Head of caudate nucleus (tissue), 42 donors: ENCODE data around the gene TSBP1.
"Not testable (repeated sequence)": the region's sequence is repeated elsewhere in the genome, so short reads cannot be mapped to it uniquely, and the experiment has no call there.

Experiments
- DNase-seq, 42 donors: peaks; one replicate each; pipeline versions ENCODE4 v3.0.0 to v3.0.0-alpha.2; 2020 to 2021; ENCODE audit warnings: mixed read lengths in 7 of 42
- intact Hi-C: fragments of 100-400 bp; cut with DNase I; formaldehyde crosslinking; loops from one replicate; pipeline ENCODE4 v1.15.0; 2022

The TSBP1 gene

DNA sequence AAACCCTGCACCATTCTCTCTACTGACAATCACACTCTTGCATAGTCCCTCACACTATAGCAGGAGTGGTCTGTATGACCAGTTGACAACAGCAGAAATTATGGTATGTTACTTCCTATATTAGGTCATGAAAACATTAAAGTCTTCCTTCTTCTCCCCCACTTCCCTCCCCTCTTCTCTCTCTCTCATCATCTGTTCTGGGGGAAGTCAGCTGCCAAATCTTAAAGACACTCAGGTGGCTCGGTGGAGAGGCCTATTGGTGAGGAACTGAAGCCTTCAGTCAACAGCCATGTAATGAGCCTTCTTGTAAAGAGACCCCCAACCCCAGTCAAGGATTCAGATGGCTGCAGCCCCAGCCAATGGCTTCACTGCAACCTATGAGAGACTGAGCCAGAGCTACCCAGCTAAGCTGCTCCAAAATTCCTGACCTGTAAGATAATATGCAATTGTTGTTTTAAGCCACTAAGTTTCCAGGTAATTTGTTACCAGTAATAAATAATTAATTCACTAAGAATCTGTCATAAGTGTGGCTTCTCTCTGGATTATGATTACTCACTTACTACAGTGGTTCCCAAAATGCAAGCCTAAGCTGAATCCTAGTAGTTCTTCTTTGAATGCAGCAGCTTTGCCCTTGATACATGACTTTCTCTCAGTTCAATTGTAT, 11.2 kb upstream of the TSBP1 start:
- intact Hi-C loops, result no loop called here
- DNase-seq, result no peak

DNA sequence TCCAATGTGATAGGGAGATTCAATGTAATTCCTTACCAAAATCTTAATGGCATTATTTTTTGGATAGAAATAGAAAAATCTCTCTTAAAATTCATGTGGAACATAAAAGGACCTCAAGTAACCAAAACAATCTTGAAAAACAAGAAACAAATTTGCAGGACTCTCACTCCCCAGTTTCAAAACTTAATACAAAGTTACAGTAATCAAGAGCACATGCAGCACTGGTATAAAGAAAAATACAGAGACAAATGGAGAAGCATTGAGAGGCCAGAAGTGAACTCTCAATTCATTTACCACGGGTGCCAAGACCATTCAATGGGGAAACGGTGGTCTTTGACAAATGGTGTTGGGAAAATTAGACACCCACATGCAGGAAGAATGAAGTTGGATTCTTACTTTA, 7.8 kb upstream of the TSBP1 start:
- no peak for DNase-seq
- intact Hi-C loops, result no loop called here

DNA sequence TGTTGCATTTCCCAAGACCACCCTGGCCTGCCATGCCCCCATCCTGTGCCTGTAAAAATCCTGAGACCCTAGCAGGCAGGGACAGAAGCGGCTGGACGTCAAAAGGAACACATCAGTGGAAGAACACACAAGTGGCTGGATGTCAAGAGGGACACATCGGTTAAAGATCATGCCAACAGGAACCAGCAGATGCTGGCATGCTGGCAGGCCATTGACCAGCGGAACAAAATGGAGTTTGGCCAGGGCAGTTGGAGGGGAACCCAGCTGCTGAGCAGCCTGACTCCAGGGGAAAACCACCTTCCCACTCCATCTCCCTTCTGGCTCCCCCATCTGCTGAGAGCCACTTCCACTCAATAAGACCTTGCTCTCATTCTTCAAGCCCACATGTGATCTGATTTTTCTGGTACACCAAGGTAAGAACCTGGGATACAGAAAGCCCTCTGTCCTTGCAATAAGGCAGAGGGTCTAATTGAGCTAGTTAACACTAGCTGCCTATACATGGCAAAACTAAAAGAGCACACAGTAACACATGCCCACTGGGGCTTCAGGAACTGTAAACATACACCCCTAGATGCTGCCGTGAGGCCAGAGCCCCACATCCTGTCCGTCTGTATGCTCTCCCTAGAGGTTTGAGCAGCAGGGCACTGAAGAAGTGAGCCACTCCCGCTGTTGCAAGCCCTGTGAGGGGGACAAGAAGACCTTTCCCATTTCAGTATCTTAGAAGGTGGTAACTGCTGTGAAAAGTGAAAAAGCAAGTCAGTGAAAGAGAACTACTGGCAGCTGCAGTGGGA, 4.2 kb upstream of the TSBP1 start:
- intact Hi-C loops, result no loop called here
- no peak for DNase-seq

DNA sequence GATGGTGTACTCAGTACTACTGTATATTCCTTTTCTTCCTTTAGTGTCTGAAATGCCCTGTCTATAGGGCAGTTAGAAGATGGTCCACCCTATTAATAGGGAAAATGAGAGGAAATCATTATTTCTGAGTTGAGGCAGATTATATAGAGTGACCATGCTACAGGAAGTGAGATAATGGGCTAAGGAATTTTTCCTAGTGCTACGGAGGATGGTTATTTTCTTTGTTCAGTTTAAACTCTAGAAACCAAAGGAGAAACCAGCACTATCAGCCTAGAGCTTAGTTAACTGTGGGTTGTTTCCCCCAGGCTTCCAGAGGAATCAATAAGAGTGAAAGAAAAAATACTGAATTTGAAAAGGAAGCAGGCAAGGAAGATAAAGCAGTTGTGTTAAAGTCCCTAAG, 474 bp downstream of the TSBP1 start:
- DNase-seq, result no peak
- intact Hi-C loops, result no loop called here

DNA sequence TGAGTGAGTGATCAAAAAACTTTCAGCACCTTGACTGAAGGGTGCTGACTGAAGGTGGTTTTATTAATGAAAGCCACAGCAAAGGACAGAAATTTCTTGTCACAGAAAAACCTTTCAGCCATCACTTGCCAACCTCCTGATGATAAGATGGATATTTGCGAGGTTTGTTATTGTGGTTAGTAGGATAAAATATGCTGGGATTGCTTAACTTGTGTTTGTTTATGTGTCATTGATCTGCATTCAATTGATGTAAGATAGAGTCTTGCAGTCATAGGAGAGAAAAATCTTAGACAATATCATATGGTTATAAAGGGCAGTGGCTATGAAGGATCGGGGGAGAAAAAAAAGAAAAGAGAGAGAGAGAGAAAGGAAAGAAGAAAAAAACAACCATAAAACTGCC, 1.2 kb downstream of the TSBP1 start:
- DNase-seq, result no peak
- intact Hi-C loops, result no loop called here

DNA sequence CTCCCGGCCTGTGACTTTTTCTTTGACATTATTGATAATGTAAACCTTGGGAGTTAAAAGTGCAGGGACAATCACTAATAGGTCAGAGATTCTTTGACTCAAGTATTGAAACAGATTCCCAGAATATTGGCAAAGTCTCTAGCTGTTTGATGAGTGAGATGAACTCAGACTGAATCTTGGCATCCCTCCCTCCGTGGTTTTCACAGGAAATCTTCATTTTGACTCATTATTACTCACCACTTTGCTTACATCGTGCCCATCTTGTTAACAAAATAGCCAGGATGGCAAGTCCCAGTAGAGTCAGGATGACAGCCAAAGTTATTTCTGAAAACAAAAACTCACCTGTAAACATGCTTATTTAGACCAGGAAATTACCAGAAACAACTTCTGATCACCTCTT, 2.0 kb downstream of the TSBP1 start:
- intact Hi-C loops, result no loop called here
- DNase-seq, result no peak

DNA sequence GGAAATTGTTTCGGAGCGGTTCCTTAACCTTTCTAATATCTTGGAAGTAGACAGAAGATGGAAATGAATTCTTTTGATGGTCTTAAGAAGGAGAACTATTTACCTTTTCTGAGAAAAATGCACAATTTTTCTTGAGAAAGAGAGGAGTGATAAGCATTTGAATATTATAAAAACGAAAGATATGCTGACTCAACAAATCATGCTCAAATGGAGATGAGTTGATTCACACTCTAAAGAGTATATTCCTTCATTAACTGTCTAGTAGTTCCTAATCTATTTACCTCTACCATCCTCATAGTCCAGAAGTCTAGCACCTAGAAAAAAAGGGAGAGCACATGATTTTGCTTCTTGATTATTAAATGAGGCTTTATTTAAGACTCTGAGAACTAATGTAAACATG, 4.1 kb downstream of the TSBP1 start:
- DNase-seq, result no peak
- intact Hi-C loops, result no loop called here

DNA sequence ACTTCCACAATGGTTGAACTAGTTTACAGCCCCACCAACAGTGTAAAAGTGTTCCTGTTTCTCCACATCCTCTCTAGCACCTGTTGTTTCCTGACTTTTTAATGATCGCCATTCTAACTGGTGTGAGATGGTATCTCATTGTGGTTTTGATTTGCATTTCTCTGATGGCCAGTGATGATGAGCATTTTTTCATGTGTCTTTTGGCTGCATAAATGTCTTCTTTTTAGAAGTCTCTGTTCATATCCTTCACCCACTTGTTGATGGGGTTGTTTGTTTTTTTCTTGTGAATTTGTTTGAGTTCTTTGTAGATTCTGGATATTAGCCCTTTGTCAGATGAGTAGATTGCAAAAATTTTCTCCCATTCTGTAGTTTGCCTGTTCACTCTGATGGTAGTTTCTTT, 12.5 kb downstream of the TSBP1 start:
- intact Hi-C loops, DNase-seq: not testable (repeated sequence)

DNA sequence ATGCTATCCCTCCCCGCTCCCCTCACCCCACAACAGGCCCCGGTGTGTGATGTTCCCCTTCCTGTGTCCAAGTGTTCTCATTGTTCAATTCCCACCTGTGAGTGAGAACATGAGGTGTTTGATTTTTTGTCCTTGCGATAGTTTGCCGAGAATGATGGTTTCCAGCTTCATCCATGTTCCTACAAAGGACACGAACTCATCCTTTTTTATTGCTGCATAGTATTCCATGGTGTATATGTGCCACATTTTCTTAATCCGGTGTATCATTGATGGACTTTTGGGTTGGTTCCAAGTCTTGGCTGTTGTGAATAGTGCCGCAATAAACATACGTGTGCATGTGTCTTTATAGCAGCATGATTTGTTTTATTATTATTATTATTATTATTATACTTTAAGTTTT, 13.2 kb downstream of the TSBP1 start:
- DNase-seq, intact Hi-C loops: not testable (repeated sequence)

DNA sequence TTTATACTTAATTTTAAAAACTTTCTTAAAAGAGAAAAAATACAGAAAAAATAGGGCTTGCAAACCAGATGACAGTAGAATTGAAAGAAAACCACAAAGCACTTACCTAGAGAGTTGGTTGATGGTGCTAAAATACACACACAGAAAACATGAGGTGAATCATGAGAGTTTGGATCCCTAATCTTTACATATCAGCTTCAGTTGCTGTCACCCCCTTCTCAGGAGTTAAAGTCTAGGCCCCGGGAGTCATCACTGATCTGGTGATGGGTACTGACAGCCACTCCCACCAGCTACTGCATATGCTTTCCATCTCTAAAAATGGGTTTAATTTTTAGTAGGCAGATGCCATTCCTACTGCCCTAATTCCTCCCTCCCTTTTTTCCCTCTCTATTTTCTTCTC, 16.7 kb downstream of the TSBP1 start:
- no peak for DNase-seq
- intact Hi-C loops, result no loop called here

DNA sequence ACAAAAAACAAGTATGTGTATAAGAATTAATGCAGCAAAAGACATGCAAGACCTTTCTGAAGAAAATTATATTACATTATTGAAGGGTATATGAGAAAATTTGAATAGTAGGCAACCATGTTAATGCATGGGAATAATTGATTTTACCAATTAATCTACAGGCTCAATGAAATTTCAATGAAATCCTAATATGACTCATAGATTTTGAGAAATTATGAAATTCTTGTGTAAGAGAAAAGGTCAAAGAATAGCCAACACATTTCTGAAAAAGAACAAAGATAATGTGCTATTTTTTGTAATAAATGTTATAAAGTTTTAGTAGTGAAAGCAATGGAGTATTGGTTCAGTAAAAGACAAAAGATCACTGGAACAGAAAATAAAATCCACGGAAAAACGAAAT, 18.4 kb downstream of the TSBP1 start:
- DNase-seq, result no peak
- intact Hi-C loops, result no loop called here

DNA sequence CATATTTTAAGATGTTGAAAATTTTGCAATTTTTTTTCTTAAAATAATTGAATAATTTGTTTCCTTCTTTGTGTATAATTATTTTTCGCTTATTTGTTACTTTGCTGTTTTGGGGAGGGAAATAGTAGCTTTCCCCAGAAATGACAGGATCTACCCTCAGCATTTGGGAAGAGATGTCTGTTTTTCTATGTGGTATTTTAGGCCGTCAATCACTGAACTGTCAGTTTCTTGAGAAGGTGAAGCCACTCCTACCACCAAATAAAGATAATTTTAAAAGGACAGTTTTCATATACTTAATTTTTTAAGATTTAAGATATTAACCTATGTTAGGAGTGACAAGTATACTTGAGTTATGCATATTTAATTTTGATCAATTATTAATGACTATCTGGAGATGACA, 31.5 kb downstream of the TSBP1 start:
- intact Hi-C loops, result no loop called here
- DNase-seq, result no peak

DNA sequence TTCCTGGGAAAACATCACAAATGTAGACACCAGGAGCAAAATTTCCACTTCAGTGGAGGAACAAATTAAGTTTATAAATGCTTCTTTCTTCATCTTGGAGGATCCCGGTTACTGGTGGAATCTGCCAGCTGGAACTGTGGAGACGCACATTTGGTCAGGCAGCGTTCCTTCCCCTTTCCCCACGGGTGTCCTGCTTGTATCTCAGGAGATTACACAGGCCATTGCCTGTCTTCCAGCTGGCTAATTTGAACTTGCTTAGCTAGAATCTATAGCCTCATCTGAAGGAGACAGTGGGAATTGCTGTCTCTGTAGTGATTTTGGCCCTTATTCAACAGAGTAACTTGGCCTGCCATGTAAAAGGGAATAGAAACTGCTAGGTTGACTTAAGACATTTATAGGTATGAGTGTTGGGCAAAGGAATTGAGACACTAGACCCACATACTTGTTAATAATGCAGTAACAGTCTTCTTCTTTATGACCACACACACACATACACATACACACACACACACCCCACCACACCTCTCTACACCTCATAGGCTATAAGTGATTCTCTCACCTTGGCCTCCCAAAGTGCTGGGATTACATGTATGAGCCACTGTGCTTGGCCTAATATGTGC, 34.4 kb downstream of the TSBP1 start:
- DNase-seq, result no peak
- intact Hi-C loops, result no loop called here

DNA sequence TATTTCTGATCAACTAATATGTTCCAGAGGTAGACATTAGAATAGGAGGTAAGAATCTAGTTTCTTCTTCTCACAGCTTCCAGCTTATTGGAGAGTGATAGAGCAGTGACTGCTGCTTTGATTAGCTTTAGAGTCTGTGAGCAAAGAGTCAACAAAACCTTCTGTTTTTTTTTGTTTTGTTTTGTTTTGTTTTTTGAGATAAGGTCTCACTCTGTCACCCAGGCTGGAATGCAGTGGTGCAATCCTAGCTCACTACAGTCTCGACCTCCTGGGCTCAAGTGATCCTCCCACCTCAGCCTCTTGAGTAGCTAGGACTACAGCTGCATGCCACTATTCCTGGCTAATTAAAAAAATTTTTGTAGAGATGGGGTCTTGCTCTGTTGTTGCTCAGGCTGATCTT, 39.3 kb downstream of the TSBP1 start:
- intact Hi-C loops, result no loop called here
- DNase-seq, result no peak

DNA sequence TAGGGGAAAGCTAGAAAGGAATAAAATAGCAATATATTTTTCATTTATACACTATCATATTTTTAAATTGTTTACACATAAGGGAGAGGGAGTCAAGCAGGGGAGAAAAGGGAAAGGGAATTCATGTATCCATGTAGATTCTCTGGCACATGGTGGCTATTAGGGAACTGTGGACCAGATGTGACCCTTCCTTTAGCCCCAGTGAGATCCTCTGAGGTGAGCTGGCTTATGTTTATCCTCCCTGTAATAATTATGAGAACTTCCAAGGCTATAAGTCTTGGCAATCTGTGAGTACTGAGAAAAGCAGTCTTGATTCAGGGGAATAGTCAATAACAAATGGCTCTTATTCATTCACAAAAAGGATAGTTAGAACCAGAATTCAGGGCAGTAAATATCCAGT, 42.6 kb downstream of the TSBP1 start:
- no peak for DNase-seq

DNA sequence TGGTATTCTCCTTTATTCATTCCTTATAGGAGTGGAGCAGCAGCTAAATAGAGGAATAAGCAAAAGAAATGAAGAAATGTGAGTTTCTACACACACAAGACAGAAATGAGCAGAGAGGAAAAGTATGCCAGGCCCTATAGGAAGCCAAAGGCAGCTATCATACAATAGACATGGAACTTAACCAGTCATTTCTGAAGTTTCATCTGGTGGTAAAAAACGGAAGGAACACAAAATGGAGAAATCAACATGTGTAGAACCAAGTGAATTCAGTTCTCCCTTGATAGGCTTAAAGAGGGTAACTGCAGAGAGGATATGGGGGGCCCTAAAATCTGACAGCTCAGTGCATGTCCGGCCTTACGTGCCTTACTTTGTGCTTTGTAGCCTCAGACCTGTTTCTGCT, 44.6 kb downstream of the TSBP1 start:
- no peak for DNase-seq
- intact Hi-C loops, result no loop called here

More for the DNA sequence above, 42.6 kb downstream of the TSBP1 start:
- intact Hi-C loops, result no loop called here

DNA sequence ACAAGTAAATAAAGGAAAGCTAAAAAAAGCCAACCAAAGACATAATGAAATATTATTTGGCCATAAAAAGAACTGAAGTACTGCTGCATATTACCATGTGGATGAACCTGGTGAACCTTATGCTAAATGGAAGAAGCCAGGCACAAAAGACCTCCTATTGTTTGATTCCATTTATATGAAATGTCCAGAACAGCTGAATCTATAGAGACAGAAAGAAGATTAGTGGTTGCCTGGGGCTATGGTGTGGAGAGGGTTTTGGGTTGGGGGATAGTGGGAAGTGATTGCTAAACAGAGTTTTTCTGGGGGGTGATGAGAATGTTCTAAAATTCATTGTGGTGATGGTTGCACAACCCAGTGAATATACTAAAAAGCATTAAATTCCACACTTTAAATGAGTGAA, 53.2 kb downstream of the TSBP1 start:
- intact Hi-C loops, result no loop called here
- no peak for DNase-seq

DNA sequence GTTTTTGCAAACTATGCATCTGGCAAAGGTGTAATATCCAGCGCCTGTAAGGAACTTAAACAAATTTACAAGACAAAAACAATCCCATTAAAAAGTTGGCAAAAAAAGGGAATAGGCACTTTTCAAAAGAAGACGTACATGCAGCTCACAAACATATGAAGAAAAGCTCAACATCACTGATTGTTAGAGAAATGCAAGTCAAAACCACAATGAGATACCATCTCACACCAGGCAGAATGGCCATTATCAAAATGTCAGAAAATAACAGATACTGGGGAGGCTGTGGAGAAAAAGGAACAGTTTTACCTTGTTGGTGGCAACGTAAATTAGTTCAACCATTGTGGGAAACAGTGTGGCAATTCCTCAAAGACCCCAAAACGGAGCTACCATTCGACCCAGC, 54.2 kb downstream of the TSBP1 start:
- DNase-seq, result no peak
- intact Hi-C loops, result no loop called here

DNA sequence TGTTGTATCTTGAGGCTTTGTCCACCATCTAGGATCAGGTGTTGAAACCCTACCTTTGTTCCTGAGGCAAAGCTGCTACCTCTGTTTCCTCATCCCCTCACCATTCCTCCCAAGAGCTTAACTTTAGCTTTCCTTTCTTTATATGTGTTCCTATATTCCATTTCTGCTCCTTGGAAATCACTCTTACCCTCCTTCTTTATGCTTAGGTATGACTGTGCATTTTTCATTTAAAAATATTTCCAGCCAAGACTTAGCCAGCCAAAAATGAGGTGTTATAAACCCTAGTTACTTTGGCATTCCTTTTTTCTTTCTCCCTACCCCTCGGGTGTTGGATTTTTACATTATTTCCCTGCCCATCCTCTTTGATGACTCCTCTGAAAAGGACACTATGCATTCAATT, 57.7 kb downstream of the TSBP1 start:
- no peak for DNase-seq

DNA sequence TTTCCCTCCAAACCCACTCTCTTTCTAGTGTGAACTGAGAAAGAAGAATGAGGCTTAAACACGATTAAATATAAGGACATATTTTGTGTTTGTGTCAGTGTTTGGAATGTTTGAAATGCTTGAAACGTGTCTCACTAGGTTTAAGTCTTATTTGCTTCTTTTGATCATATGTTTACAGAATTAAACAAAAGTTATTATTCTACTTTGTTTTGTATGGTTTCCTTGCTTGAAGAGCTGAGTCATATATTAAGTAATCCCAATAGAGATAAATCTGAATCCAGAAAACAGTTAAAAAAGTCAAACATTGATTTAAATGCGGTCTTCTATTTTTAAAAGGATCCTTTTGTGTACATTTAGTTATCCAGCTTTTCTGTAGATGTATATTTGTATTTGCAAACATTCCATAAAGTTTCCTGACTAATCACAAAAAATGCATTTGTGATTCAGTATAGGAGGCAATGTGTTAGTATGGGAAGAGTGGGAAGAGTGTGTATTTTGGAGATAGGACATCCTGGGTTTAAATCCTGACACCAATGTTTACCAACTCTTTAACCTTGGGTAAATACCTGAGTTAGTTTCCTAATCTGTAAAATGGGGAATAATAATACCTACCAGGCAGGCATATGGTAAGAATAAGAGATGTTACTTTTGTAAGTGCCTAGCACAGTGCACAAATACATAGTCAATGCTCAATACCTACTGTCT, 72.9 kb downstream of the TSBP1 start:
- intact Hi-C loops, result no loop called here
- no peak for DNase-seq

More for the DNA sequence above, 57.7 kb downstream of the TSBP1 start:
- intact Hi-C loops, result no loop called here
